Stomach (tissue), 9 donors: Measurements from ENCODE around the gene SDF2L1. TPM values are rescaled to one million over a fixed set of nuclear protein-coding genes. Genes with fewer than 3 reads are reported as not detected.
A peak's percentile ranks its signal among the peaks of the same experiment; 100 is the strongest.

Source experiments
- DNase-seq, 2 donors: peaks; one replicate each; pipeline versions ENCODE4 v3.0.0 to v3.0.0-alpha.2; 2013 to 2019
- H3K27ac ChIP-seq, 5 donors: fragments of 200-600 bp in 4 of 5; sonication (generic) in 4 of 5; one replicate each; pipeline ENCODE4 v1.5.1; 2013 to 2019; ENCODE audit warnings: mild to moderate bottlenecking in 1 of 5, moderate library complexity in 1 of 5
- H3K27me3 ChIP-seq, 3 donors: fragments of 200-600 bp; sonication (generic); one replicate each; pipeline ENCODE4 v1.5.1; 2017 to 2019; ENCODE audit warnings: mixed run types in 1 of 3
- H3K36me3 ChIP-seq, 4 donors: fragments of 200-600 bp; sonication (generic); 1 replicate in 3 of 4; 2 replicates in 1 of 4; pipeline ENCODE4 v1.5.1; 2016 to 2019
- H3K4me1 ChIP-seq, 4 donors: fragments of 200-600 bp; sonication (generic); one replicate each; pipeline ENCODE4 v1.5.1; 2016 to 2019
- H3K4me3 ChIP-seq, 4 donors: fragments of 200-600 bp; sonication (generic) in 3 of 4; one replicate each; pipeline ENCODE4 v1.5.1; 2016 to 2019; ENCODE audit warnings: mild to moderate bottlenecking in 1 of 4
- H3K9me3 ChIP-seq, 4 donors: fragments of 200-600 bp; sonication (generic); one replicate each; pipeline ENCODE4 v1.5.1; 2016 to 2019
- EP300 ChIP-seq: sonication (generic); formaldehyde crosslinking; IDR thresholded peaks from one replicate; pipeline ENCODE4 v1.6.1; 2017; ENCODE audit warnings: antibody characterized with exemption
- POLR2A ChIP-seq, 4 donors: fragments of 450-650 bp; IDR thresholded peaks; one replicate each; pipeline ENCODE4 v1.6.1; 2016; ENCODE audit warnings: antibody characterized with exemption in 4 of 4, control low read depth in 2 of 4, mild to moderate bottlenecking in 1 of 4, moderate library complexity in 1 of 4
- POLR2AphosphoS5 ChIP-seq, 3 donors: sonication (generic); formaldehyde crosslinking; IDR thresholded peaks; one replicate each; pipeline ENCODE4 v1.6.1; 2016; ENCODE audit warnings: antibody characterized with exemption in 3 of 3
- whole genome bisulfite sequencing, 5 donors: extraction: QIAGEN DNeasy Blood & Tissue Kit in 3 of 5; methylation state at CpG; one replicate each; pipeline versions ENCODE4 v1.1.5 to v1.1.7; 2013 to 2018; 5-methylcytosine and 5-hydroxymethylcytosine counted together
- intact Hi-C: fragments of 100-400 bp; cut with DNase I; formaldehyde crosslinking; loops from one replicate; pipeline ENCODE4 v1.15.1; 2023; ENCODE audit warnings: low total_unique reads
- polyA plus RNA-seq, 3 donors: library from polyadenylated mRNA; stranded (reverse); fragments of 200-250 nt; gene quantifications; one replicate each; pipeline ENCODE4 v1.2.3, GENCODE V29; 2013
- total RNA-seq, 5 donors: library from RNA; depleted of rRNA; stranded (reverse); fragments of >200 nt; gene quantifications; one replicate each; pipeline versions ENCODE4 v1.1.0 to v1.2.3, GENCODE V29; 2014 to 2016
- TF ChIP-seq, protein P1 (sequence below), 7 experiments: fragments of 450-650 bp in 4 of 7; fragments of 200-600 bp in 3 of 7; sonication (generic) in 3 of 7; IDR thresholded peaks; one replicate each; pipeline ENCODE4 v1.5.1; 2016 to 2019; ENCODE audit warnings: antibody characterized with exemption in 7 of 7, control low read depth in 2 of 7, mild to moderate bottlenecking in 1 of 7
- donor health status: healthy with polysubstance abuse.
- donor health status: Bipolar disorder and iron deficiency.
- donor health status: healthy.

The SDF2L1 gene
- total and polyA plus RNA-seq, 8 donors: 4.0 to 101 (median 36.4) TPM; not detected in 1

DNA sequence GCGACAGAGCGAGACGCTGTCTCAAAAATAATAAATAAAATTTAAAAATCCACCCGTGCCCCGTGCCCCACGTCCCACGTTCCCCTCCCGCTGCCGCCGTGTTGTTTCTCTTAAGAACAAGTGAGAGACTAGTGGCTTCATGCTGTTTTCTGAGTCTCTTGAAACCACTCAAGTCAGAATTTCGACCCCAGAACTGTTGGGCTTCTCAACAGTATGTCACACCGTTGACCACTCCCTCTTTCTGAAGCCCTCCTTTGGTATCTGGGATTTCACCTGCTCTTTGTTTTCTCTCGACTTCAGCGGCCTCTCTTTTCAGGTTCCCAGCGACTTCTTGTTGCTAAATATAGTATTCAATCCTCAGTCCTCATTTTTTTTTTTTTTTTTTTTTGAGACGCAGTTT lies 24.7 kb downstream of the SDF2L1 start:
- TF ChIP-seq, protein P1, sequence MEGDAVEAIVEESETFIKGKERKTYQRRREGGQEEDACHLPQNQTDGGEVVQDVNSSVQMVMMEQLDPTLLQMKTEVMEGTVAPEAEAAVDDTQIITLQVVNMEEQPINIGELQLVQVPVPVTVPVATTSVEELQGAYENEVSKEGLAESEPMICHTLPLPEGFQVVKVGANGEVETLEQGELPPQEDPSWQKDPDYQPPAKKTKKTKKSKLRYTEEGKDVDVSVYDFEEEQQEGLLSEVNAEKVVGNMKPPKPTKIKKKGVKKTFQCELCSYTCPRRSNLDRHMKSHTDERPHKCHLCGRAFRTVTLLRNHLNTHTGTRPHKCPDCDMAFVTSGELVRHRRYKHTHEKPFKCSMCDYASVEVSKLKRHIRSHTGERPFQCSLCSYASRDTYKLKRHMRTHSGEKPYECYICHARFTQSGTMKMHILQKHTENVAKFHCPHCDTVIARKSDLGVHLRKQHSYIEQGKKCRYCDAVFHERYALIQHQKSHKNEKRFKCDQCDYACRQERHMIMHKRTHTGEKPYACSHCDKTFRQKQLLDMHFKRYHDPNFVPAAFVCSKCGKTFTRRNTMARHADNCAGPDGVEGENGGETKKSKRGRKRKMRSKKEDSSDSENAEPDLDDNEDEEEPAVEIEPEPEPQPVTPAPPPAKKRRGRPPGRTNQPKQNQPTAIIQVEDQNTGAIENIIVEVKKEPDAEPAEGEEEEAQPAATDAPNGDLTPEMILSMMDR (IDR thresholded peaks at IDR 0.05): no peak
- no peak for TF ChIP-seq EP300
- no peak for DNase-seq
- 32 to 53% (median 35%) methylated on average over 16 of the region's 16 CpGs for WGBS, 5 donors
- Histone ChIP-seq H3K27me3 (no peaks in the 10 kb centered on the region), H3K27ac (peak overlapping the region in 4 of 5 donors; percentile 92 to 95 (median 94)), H3K4me1 (peaks cover 4 to 32% (median 28%) of the 10 kb centered on the region in 4 donors), H3K36me3 (peaks cover 18 to 29% (median 27%) of the 10 kb centered on the region in 4 donors), H3K4me3 (peak overlapping the region; percentile 61 to 83 (median 75)), H3K9me3 (no peaks in the 10 kb centered on the region)
- intact Hi-C loops: no loop called here

DNA sequence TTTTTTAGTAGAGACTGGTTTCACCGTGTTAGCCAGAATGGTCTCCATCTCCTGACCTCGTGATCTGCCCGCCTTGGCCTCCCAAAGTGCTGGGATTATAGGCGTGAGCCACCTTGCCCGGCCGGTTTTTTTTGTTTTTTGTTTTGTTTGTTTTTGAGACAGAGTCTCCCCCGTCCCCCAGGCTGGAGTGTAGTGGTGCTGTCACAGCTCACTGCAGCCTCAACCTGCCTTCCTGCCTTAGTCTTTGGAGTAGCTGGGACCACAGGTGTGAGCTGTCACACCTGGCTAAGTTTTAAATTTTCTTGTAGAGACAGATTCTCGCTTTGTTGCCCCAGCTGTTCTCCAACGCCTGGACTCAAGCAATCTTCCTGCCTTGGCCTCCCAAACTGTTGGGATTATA lies 26.9 kb downstream of the SDF2L1 start:
- no peaks in the 10 kb centered on the region for H3K9me3 ChIP-seq
- no peak overlapping the region for H3K4me3 ChIP-seq
- DNase-seq: no peak
- peaks cover 35 to 51% (median 50%) of the 10 kb centered on the region in 4 donors for H3K36me3 ChIP-seq
- TF ChIP-seq EP300 (no peak), POLR2AphosphoS5 (IDR thresholded peaks at IDR 0.05) (no peak), POLR2A (IDR thresholded peaks at IDR 0.05) (no peak)
- TF ChIP-seq, protein P1 (IDR thresholded peaks at IDR 0.05): no peak
- H3K27ac ChIP-seq: no peak overlapping the region
- WGBS, 5 donors: 52 to 73% (median 57%) methylated on average over 8 to 9 of the region's 9 CpGs
- peaks cover 4 to 32% (median 28%) of the 10 kb centered on the region in 4 donors for H3K4me1 ChIP-seq
- H3K27me3 ChIP-seq: no peaks in the 10 kb centered on the region
- intact Hi-C loops: no loop called here

GRCh38 chr22:21672107-21672629 lies 30.1 kb downstream of the SDF2L1 start:
- Histone ChIP-seq H3K36me3 (peaks cover 50 to 80% (median 78%) of the 10 kb centered on the region in 4 donors), H3K4me3 (no peak overlapping the region), H3K9me3 (no peaks in the 10 kb centered on the region), H3K27me3 (no peaks in the 10 kb centered on the region), H3K27ac (no peak overlapping the region), H3K4me1 (peaks cover 0 to 20% (median 15%) of the 10 kb centered on the region in 4 donors)
- TF ChIP-seq, protein P1 (IDR thresholded peaks at IDR 0.05): no peak
- TF ChIP-seq POLR2AphosphoS5 (IDR thresholded peaks at IDR 0.05): no peak
- no peak for TF ChIP-seq EP300
- no peak for TF ChIP-seq POLR2A (IDR thresholded peaks at IDR 0.05)
- DNase-seq: no peak
- intact Hi-C loops: no loop called here
- WGBS, 5 donors: 81 to 90% (median 86%) methylated on average over 6 of the region's 6 CpGs

GRCh38 chr22:21673534-21674321 lies 31.6 kb downstream of the SDF2L1 start:
- no peak for TF ChIP-seq POLR2A (IDR thresholded peaks at IDR 0.05)
- TF ChIP-seq POLR2AphosphoS5 (IDR thresholded peaks at IDR 0.05): no peak
- TF ChIP-seq EP300: no peak
- TF ChIP-seq, protein P1 (IDR thresholded peaks at IDR 0.05): no peak
- H3K4me3 ChIP-seq: no peak overlapping the region
- WGBS, 5 donors: 86 to 93% (median 91%) methylated on average over 10 to 12 of the region's 12 CpGs
- H3K27me3 ChIP-seq: no peaks in the 10 kb centered on the region
- intact Hi-C loops: no loop called here
- no peaks in the 10 kb centered on the region for H3K9me3 ChIP-seq
- peaks cover 50 to 95% (median 89%) of the 10 kb centered on the region in 4 donors for H3K36me3 ChIP-seq
- DNase-seq: peak in 1 of 2 donors; percentile 2
- H3K4me1 ChIP-seq: peaks cover 0 to 10% (median 8%) of the 10 kb centered on the region in 4 donors
- no peak overlapping the region for H3K27ac ChIP-seq
